HG03103 (cell line): ENCODE measurements around the gene TMEFF1.

Experiments
- ATAC-seq: cut with Tn5 transposase; IDR thresholded peaks from one replicate; pipeline ENCODE4 v1.9.1; 2021; ENCODE audit warnings: low read depth; ENCODE audit not compliant: unreplicated experiment

Gene TMEFF1

DNA sequence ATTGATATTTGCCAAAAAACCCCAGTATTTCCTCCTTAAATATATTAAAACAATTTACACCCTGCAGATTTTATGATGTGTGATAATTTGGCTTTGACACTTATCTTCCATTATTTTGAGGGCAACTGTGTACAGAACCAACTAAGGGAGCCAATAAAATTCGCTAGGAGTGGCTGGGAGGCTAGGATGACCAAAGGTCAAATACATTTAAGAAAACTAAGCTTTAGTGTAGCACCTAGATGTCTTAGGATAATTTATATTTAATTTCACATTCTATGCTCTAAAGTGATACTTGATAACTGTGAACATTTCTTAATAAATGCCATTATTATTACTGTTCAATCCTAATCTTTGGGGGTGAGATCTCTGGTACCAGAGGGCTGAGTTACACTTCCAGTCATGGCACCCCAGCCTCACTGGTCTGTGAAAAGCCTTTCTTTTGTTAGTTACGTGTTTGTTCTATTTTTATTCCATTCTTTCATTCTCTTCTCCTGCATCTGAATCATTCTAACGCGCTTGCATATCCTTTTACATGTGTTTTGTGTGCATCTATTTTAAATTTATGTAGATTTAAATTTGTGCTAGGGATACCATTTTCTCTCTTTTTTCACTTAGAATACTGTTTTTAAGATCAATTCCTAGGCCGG is 26.9 kb upstream of the TMEFF1 start:
- no peak for ATAC-seq

DNA sequence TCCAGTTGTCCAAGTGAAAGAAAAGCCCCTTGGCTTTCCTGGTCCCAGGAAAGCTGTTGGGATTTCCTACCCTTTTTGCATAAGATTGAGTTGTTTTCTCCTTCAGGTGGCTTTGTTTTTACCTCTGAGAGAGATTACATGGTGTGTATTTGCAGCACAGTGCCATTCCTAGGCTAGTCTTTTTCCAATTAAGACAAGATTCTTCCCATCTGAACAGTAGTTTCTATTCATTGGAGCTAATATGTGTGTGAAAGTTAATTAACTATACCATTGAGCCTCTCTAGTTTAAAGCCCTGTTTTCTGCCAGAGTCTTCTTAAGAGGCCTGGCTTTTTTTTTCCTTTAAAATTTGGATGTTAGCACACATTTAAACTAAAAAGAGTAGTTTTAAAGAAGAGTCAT is 25.9 kb upstream of the TMEFF1 start:
- no peak for ATAC-seq

DNA sequence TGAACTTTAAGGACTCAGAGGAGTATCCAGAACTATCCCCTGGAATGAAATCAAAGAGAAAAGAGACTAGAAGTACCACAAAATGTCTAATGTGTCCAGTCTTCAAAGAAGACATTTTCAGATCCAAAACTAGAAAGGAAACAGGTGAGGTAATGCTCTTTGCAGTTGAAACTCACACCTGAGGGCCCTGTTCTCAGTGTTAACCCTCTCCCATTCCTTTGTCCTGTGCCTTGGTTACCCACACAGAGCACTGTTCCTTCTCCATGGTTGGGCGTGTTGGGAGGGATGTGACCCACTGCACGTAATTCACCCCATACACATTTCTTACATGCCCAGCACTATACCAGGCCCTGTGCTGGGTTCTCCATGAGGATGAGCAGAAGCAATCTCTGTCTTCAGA is 24.7 kb upstream of the TMEFF1 start:
- no peak for ATAC-seq

DNA sequence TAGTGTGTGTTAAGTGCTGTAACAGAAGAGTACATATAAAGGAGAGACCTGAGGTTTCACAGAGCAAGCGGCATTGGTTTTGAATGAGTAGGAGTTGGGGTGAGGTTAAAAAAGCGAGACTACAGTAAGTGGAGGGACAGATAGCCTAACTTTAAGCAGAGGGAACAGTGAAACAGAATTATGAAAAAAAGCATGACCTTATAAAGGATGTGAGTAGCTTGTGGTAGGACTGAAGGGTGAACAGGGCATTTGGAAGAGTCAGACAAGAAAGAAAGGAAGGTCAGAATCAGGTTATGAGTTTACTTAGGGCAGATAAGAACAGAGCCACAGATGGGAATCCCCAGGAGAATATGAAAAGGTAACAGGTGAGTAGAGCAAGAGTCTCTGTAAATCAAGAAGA is 23.5 kb upstream of the TMEFF1 start:
- ATAC-seq = no peak

DNA sequence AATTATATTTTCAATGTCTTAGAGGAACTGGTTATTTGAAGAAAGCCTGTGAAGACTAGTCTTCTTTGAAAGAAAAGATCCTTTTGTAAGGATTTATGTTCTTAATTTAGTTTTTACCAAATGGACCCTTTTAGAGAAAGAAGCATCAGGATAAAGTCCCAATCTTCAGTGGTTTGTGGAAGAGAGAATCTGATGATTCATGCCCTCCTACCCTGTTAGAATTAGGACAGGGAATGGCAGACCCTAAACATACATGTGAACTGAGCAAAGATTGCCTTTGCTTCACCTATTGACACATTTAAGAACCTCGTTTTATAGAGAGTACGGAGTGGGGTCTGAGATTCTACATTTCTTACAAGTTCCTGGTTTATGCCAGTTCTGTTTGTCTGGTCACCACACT is 20.1 kb upstream of the TMEFF1 start:
- ATAC-seq = no peak

DNA sequence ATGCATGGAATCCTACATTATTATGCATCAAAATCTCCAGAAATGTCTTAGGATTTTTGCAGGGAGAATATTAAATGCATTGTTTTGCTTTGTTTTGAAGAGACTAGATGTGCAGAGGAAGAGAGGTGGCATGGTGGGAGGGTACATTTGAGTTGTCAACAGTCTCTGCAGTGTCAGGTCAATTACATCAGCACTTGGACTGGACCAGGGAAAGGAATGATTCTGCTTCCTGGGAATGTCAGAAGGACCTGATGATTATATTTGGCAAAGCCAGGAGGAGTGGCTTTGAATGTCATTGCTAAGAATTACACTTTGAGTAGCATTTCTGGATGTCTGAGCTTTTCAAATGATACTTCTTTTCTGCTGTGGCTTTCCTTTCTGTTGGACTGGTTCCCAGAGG is 17.5 kb upstream of the TMEFF1 start:
- no peak for ATAC-seq

DNA sequence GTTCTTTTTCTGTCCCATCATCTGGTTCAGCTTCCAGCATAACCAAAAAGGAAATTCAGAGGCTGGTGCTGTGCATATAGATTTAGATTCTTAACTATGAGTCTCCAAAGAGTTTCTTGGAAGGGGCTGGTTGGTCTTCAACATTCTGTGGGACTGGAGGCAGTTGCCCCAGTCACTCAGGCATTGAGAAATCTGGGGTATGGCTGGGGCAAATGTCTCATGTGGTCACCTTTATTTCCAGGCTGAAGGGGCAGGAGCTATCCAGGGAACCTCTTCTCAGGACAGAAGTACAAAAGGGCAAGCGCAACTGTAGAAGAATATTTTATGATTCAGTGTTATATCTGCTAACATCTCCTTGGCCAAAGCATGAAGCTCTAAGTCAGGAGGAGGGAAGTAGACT is 15.4 kb upstream of the TMEFF1 start:
- no peak for ATAC-seq

DNA sequence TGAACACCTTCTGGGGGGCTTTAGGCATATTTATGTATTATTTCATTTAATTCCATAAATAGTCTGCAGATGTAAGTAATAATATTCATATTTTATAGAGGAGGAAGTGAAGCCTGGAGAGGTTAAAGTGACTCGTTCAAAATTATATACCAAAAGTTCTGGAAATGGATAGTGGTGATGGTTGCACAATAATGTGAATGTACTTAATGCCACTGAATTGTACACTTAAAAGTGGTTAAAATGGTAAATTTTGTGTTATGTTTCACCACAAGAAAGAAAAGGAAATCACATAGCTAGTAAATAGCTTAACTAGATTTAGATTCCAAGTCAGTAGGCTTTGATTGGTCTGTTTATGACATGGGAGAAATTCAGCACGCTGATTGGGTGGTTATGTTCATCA is 13.0 kb upstream of the TMEFF1 start:
- ATAC-seq = no peak

DNA sequence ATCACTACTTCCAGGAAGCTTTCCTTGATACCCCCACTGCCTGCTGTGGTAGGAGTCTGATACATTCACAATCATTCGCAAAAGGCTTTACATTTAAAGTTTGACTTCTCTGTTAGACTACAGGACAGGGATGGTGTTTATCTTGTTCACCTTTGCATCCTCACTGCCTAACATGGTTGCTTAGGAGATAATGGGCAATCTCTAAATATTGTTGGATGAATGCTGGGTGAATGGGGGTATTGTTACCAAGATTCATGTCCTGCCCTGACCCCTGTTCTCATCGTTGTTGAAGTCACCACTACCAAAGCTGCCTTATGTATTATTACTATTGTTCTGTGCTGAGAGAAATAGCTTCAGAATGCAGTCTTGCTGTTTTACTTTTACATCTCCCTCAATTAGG is 7.7 kb upstream of the TMEFF1 start:
- ATAC-seq = no peak

DNA sequence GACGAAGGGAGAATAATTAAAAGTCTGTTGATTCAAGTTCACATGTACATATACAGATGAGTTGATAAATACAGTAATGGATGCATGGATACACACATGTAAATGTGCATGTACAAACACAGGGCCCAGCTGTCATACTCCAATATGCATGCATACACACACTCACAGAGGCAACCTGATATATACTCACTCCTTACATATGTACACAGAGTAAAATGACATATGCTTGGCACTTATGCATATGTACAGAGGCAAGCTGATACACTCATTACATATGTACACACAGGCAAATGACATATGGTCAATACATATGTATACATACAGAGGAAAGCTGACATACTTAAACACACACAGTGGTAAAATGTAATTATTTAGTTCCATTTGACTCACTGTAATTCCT is 7.2 kb upstream of the TMEFF1 start:
- no peak for ATAC-seq

DNA sequence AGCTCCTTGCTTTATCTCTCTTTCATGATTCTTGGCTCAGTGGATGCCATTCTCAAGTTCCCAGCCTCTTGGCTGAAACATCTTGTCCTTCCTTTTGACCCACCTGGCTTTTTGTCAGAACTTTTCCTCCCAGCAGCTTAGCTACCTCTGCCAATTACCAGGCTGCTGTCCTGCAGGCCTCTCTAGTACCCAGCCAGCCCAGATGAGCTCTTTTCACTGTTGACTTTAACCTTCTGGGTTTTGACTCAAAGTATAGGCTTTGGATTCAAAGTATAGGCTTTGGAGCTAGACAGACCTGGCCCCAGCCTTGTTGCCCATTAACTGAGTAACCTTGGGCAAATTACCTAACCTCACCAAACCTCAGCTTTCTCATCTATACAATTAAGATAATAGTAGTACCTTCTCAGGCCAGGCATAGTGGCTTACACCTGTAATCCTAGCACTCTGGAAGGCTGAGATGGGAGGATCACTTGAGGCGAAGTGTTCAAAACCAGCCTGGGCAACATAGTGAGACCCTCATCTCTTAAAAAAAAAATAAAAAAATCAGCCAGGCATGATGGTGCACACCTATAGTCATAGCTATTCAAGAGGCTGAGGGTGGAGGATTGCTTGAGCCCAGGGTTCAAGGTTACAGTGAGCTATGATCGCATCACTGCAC is 6.6 kb upstream of the TMEFF1 start:
- ATAC-seq = no peak

DNA sequence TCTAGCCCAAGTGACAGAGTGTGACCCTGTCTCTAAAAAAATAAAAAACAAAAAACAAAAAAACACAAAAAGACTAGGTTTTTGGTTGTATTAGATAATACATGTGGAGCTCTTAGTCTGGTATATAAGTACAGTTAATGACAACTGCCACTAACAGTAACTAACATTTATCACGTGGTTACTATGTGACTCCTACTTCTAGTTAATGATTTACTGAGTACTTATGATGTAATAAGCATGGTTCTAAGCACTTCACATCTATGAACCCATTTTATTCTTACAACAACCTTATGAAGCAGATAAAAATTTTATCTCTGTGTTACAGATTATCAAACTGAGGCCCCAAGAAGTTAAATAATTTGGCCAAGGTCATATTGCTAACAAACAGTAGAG is 6.1 kb upstream of the TMEFF1 start:
- ATAC-seq = no peak

DNA sequence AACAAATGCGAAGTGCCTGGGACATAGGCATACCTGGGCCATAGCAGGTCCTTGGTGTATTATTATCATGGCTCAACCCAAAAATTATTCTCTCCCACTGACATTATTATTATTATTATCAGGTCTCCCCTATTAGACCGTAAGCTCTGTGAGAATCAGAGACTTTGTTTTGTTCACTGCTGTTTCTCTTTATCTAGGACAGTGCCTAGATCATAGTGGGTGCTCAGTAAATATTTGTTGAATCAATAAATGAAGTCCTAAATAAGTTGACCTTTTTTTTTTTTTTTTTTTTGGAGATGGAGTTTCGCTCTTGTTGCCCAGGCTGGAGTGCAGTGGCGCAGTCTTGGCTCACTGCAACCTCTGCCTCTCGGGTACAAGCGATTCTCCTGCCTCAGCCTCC is 4.9 kb upstream of the TMEFF1 start:
- no peak for ATAC-seq

DNA sequence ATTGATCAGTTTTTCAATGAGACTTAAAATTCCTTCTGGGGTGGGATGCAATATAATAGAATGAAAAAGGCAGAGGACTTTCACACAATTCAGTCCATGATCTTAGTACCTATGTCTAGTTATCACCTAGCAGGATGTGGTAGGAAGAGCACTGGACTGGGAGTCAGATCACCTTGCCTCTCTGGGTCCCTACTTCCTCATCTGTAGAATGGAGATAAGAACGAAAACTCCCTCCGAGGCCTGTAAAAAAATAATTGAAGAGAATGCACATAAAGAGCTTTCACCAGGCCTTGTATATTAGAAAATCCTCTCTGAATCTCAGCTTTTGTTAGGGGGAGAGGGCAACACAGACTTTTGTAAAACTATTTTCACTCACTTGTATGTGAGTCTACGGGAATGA is 681 bp upstream of the TMEFF1 start:
- ATAC-seq = no peak

DNA sequence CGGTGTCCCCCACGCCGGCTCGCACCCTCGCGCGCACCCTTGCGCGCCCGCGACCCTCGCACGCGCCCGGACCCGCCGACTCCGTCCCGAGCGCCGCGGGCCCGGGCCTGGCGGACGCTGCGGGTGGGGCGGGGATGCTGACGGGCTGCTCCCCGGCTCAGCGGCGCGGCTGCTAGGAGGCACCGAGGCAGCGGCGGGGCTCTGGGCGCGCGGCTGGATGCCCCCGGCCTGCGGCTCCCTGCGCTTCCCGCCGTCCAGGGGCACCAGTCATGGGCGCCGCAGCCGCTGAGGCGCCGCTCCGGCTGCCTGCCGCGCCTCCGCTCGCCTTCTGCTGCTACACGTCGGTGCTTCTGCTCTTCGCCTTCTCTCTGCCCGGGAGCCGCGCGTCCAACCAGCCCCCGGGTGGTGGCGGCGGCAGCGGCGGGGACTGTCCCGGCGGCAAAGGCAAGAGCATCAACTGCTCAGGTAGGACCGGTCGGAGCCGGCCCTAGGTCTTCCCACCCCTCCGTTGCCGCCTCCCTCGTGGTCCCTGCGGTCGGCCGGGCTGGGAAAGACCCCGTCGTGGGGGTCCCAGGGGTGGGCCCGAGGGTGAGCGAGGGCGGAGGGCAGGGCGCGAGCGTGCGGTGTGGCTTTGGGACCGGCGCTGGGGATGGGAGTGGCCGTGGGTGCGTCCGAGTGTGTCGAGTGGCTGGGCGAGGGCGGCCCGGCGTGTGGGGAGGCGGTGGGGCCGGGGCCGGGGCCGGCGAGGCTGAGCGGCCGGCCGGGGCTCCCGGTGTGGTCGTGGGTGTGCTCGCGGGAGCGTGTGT is 530 bp downstream of the TMEFF1 start:
- ATAC-seq = peak; percentile 59

DNA sequence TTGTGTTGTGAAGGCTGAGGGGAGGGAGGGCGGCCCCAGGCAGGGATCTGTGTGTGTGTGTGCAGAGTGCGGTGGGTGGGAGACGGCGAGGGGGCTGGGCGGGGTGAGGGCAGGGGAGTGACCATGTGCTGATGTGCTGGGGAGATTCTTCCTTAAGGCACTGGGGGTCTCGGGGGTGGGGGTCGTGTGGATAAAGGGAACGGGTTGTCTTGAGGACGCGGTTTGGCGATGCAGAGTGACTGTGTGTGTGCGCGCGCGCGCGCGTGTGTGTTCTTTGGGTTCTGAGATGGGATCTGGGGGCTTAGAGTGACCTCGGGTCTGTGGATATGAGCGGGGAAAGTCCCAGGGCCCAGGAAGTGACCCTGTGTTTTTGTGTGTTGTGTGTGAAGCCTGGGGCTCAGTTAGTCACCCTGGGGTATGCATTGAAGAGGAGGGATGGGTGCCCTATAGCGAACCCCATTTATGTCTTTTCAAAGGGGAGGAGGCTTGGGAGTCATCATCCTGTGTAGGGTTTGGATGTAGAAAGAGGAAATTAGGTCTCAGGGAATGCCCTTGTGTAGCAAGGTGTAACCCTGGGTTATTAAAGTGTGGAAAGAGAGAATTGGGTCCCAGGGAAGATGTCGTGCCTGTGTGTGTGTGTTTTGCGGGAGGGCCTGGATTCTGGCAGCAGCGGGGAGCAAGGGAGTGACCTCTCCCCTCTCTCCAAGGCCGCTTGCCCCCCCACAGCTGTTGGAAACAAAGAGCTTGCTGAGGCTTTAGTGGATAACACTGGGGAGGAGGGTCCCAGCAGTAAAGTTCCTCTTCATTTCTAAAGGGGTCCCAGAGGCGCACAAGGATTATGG is 1.4 kb downstream of the TMEFF1 start:
- no peak for ATAC-seq

DNA sequence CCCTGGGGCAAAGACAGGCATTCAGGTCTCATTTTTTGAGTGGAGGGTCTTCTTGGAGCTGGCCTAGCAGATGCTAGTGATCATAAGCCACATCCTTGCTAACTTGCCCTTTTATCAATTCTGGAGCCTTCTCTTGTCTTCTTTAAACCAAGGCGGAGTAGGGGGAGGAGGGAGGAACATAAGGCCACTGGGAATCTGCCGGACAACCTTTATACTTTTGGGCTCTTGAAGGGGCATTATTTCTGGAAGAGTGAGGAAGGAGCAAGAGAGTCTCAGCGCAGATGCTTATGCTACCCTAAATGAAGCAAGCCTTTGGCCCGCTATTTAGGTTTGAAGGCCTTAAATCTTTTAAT is 2.0 kb downstream of the TMEFF1 start:
- ATAC-seq = no peak

DNA sequence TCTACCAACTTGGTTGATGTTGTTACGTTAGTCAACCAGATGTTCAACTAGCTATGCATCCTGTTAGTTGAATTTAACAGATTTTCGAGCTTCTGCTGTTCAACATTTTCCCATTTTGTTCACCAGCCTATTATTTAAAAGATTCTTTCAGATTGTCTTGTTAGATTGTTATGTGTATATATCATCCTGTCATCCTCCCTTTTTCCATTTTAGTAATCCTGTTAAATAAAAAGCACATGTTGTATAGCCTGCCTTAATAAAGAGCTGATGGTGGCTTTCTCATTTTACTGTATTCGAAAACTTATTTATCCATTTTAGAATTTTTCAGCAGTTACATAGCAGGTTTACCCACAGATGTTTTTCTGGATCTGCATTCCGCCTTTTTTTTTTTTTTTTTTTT is 4.3 kb downstream of the TMEFF1 start:
- ATAC-seq = no peak

DNA sequence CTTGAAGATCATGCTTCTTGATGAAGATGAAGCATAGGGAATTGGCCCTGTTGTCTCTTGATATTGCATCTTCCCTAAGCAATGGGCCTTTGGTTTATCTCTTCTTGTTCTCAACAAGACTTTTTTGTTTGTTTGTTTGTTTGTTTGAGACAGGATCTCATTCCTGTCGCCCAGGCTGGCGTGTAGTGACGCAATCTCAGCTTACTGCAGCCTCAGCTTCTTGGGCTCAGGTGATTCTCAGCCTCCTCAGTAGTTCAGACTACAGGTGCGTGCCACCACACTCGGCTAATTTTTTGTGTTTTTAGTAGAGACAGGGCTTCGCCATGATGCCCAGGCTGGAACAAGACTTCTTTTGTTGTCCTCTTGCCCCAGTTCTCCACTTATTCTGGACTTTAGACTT is 5.2 kb downstream of the TMEFF1 start:
- no peak for ATAC-seq

DNA sequence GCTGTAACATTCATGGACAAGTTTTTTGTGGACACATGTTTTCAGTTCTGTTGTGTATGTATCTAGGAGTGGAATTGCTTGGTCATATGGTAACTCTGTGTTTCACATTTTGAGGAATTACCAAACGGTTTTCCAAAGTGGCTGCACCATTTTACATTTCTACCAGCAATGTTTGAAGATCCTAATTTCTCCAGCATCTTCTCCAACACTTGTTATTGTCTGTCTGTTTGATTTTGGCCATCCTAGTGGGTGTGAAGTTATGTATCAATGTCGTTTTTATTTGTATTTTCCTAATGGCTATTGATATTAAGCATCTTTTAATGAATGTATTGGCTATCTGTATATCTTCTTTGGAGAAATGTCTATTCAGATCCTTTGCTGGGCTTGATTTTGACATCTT is 6.9 kb downstream of the TMEFF1 start:
- no peak for ATAC-seq

DNA sequence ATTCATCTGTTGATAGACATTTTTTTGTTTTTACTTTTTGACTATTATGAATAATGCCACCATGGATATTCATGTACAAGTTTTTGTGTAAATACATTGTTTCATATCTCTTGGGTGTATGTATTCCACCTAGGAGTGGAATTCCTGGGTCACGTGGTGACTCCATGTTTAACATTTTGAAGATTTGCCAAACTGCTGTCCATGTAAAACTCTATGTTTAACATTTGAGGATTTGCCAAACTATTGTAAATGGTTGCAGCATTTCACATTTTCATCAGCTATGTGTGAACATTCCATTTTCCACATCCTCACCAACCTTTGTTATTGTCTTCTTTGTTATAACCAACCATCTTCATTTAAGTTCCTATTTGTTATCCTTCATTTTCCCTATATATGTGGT is 12.2 kb downstream of the TMEFF1 start:
- no peak for ATAC-seq
